Uterus (tissue), 4 donors: ENCODE measurements around the gene SUPT4H1. TPM values are rescaled to one million over a fixed set of nuclear protein-coding genes. Genes with fewer than 3 reads are reported as not detected.

Experiments
- DNase-seq, 2 donors: peaks; one replicate each; pipeline ENCODE4 v3.0.0-alpha.2; 2019 to 2020
- H3K27ac ChIP-seq, 2 donors: fragments of 200-600 bp; sonication (generic); 1 replicate in 1 of 2; 2 replicates in 1 of 2; pipeline ENCODE4 v1.5.1; 2016 to 2018
- H3K27me3 ChIP-seq, 2 donors: fragments of 200-600 bp; sonication (generic); one replicate each; pipeline ENCODE4 v1.5.1; 2018 to 2019; ENCODE audit warnings: control low read depth in 1 of 2
- H3K36me3 ChIP-seq, 2 donors: fragments of 200-600 bp; sonication (generic); one replicate each; pipeline ENCODE4 v1.5.1; 2019; ENCODE audit warnings: control low read depth in 1 of 2
- H3K4me1 ChIP-seq, 2 donors: fragments of 200-600 bp; sonication (generic); one replicate each; pipeline ENCODE4 v1.5.1; 2018 to 2019; ENCODE audit warnings: control low read depth in 1 of 2
- H3K4me3 ChIP-seq, 2 donors: fragments of 200-600 bp; sonication (generic); 1 replicate in 1 of 2; 2 replicates in 1 of 2; pipeline ENCODE4 v1.5.1; 2018 to 2019; ENCODE audit warnings: mild to moderate bottlenecking in 1 of 2
- H3K9me3 ChIP-seq, 2 donors: fragments of 200-600 bp; sonication (generic); one replicate each; pipeline ENCODE4 v1.5.1; 2019; ENCODE audit warnings: control low read depth in 1 of 2
- POLR2A ChIP-seq, 2 donors: fragments of 450-650 bp; IDR thresholded peaks; one replicate each; pipeline ENCODE4 v1.6.1; 2016; ENCODE audit warnings: antibody characterized with exemption in 2 of 2, mild to moderate bottlenecking in 1 of 2, moderate library complexity in 1 of 2
- intact Hi-C: fragments of 100-400 bp; cut with DNase I; formaldehyde crosslinking; loops from one replicate; pipeline ENCODE4 v1.15.1; 2023; ENCODE audit warnings: low total_unique reads
- total RNA-seq, 4 donors: library from RNA; depleted of rRNA in 3 of 4; stranded (reverse); fragments of >200 nt in 3 of 4; gene quantifications; one replicate each; pipeline versions ENCODE4 v1.1.0 to v1.2.4, GENCODE V29; 2014 to 2023
- TF ChIP-seq, protein P1 (sequence below), 4 experiments: fragments of 200-600 bp in 2 of 4; fragments of 450-650 bp in 2 of 4; sonication (generic) in 2 of 4; IDR thresholded peaks; one replicate each; pipeline ENCODE4 v1.5.1; 2016 to 2019; ENCODE audit warnings: antibody characterized with exemption in 4 of 4, mild to moderate bottlenecking in 2 of 4, moderate library complexity in 1 of 4
- donor health status: DM: yes; HTN: yes; CAD: no.

The SUPT4H1 gene
- total RNA-seq, 4 donors from 2014 or later, result 31.1 to 267 (median 98.1) TPM

DNA sequence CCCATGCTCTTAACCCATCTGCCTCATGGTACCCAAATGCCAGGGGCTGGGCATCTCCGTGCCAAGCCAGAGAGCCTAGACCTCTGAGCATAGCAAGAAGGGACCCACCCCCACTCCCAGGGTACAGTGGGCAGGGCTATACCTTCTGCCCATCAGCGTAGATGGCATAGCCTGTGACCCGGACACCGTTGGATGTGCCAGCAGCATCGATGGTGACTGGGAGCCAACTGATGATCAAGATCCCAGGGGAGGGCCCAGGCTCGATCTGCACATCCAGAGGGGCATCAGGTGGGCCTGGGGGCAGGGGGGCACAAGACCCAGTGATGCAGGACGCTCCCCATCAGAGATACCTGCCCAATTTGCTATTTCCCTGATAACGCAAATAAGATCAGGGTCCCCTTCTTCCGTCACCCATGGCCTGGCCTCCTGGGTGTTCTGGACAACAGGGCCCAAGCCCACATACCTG, 40.5 kb downstream of the SUPT4H1 start:
- no peaks in the 10 kb centered on the region for H3K36me3 ChIP-seq
- DNase-seq, result peak in 1 of 2 donors; percentile 12
- intact Hi-C loops, result no loop called here
- H3K4me1 ChIP-seq, result no peaks in the 10 kb centered on the region
- no peaks in the 10 kb centered on the region for H3K27me3 ChIP-seq
- TF ChIP-seq, protein P1, sequence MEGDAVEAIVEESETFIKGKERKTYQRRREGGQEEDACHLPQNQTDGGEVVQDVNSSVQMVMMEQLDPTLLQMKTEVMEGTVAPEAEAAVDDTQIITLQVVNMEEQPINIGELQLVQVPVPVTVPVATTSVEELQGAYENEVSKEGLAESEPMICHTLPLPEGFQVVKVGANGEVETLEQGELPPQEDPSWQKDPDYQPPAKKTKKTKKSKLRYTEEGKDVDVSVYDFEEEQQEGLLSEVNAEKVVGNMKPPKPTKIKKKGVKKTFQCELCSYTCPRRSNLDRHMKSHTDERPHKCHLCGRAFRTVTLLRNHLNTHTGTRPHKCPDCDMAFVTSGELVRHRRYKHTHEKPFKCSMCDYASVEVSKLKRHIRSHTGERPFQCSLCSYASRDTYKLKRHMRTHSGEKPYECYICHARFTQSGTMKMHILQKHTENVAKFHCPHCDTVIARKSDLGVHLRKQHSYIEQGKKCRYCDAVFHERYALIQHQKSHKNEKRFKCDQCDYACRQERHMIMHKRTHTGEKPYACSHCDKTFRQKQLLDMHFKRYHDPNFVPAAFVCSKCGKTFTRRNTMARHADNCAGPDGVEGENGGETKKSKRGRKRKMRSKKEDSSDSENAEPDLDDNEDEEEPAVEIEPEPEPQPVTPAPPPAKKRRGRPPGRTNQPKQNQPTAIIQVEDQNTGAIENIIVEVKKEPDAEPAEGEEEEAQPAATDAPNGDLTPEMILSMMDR (IDR thresholded peaks at IDR 0.05), result no peak
- no peak for TF ChIP-seq POLR2A (IDR thresholded peaks at IDR 0.05)
- H3K9me3 ChIP-seq, result no peaks in the 10 kb centered on the region
- no peak overlapping the region for H3K4me3 ChIP-seq
- H3K27ac ChIP-seq, result no peak overlapping the region

DNA sequence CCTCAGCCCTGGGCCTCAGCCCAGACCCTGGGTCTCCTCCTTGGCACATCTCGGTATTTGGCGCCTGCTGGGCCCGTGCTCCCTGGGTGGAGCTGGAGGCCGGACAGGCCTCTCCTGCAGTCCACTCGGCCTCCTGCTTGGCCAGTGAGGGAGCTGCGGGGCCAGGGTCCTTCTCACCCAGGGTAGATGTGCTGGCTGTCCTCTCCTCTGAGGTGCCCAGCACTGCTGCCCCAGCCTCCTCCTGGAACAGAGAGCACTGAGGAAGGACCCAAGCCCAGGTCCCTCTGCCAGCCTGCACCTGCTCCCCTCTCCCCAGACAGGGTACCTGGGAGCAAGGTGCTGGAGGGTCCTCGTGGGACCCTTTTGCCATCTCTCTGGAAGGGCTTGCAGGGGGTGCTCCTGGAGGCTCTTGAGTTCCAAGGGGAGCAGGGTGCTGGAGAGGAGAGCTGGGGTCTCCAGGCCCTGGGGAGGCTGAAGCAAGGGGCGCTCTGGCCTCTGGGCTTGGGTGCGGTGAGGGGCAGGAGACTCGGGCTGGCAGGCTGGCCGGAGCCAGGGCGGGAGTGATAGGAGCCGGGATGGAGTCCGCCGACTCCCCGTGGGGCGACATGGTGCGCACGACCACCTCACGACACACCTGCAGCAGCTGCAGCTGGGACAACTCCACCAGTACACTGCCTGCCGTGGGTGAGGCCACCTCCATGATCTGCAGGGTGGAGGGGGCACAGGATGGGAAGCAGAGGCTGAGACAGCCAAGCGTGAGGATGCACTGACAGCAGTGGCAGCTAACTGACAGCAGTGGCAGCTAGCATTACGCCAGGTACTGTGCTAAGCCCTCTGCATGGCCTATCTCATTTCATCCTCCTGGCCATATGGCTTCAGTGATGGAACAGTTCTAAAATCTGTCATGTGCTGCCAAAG, 41.2 kb downstream of the SUPT4H1 start:
- H3K36me3 ChIP-seq, result no peaks in the 10 kb centered on the region
- H3K9me3 ChIP-seq, result no peaks in the 10 kb centered on the region
- intact Hi-C loops, result no loop called here
- no peak for TF ChIP-seq POLR2A (IDR thresholded peaks at IDR 0.05)
- TF ChIP-seq, protein P1 (IDR thresholded peaks at IDR 0.05), result no peak
- no peak overlapping the region for H3K4me3 ChIP-seq
- no peak for DNase-seq
- no peaks in the 10 kb centered on the region for H3K4me1 ChIP-seq
- H3K27ac ChIP-seq, result no peak overlapping the region
- H3K27me3 ChIP-seq, result no peaks in the 10 kb centered on the region

- H3K4me3 ChIP-seq, result no peak overlapping the region
- TF ChIP-seq POLR2A (IDR thresholded peaks at IDR 0.05), result no peak
- TF ChIP-seq, protein P1 (IDR thresholded peaks at IDR 0.05), result no peak
- no peaks in the 10 kb centered on the region for H3K4me1 ChIP-seq
- DNase-seq, result no peak
- no peaks in the 10 kb centered on the region for H3K36me3 ChIP-seq
- H3K27ac ChIP-seq, result no peak overlapping the region
- H3K9me3 ChIP-seq, result no peaks in the 10 kb centered on the region
- no peaks in the 10 kb centered on the region for H3K27me3 ChIP-seq
- intact Hi-C loops, result no loop called here
Observed at GRCh38 chr17:58309918-58310259, 42.1 kb downstream of the SUPT4H1 start.

DNA sequence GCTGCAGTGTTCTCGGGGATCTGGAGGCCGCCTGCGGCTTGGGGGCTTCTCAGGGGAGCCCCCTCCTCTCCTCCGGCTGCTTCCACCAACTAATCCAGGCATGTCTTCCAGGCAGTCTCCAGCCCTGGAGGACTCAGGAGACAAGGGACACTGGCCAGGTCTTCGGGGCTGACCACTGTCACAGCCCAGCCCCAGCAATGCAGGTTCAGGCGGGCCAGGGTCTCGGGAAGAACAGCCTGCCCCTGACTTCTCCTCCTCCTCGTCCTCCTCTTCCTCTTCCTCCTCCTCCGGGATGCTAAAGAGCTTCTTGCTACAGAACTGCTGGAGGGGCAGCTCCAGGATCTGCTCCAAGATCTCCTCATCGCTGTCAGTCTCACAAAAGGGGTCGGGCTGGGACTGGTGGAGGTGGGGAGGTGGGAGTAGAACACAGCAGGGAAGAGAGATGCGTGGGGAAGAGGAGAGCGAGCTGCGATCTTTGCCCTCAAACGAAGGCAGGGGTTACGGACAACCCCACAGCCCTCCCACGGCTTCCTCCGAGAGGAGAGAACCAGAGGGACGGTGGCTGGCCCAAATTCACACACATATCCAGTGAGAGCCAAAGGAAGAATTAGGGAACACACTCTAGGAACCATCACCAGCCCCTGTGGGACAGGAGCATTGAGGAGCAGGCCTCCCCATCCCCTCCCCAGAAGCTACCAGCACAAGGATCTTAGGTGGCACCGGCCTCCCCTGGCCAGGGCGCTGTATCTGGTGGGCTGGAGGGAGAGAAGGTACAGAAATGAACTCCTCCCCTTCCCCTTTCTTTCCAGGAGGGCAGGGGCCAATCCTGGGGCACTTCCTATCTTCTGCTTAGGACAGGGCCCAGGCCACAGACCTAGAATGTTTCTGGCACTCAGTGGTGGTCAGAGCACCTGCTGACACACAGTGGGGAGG, 42.8 kb downstream of the SUPT4H1 start:
- Histone ChIP-seq H3K27ac (no peak overlapping the region), H3K9me3 (no peaks in the 10 kb centered on the region), H3K27me3 (no peaks in the 10 kb centered on the region), H3K4me1 (no peaks in the 10 kb centered on the region), H3K36me3 (no peaks in the 10 kb centered on the region), H3K4me3 (no peak overlapping the region)
- DNase-seq, result peak in 1 of 2 donors; percentile 7
- TF ChIP-seq POLR2A (IDR thresholded peaks at IDR 0.05), result no peak
- TF ChIP-seq, protein P1 (IDR thresholded peaks at IDR 0.05), result no peak
- intact Hi-C loops, result no loop called here
